Caco-2 (cell line): ENCODE measurements around the gene NMNAT3. TPM values are rescaled to one million over a fixed set of nuclear protein-coding genes. Genes with fewer than 3 reads are reported as not detected.

Source experiments
- BruUV-seq: library from RNA; stranded (reverse); fragments of 400-500 nt; replicated peaks from 2 replicates; lab custom pipeline; 2021; lab: Mats Ljungman, UMichigan
- CTCF ChIA-PET: fragments of 300-600 bp; sonication (Branson Sonifier 250); formaldehyde crosslinking; loops from one replicate; lab custom pipeline; 2022; ENCODE audit warnings: antibody characterized with exemption; lab: Charles Lee
- POLR2A ChIA-PET: fragments of 300-600 bp; sonication (Branson Sonifier 250); formaldehyde crosslinking; loops from one replicate; lab custom pipeline; 2022; ENCODE audit warnings: antibody characterized with exemption; lab: Charles Lee
- DNase-seq, 2 experiments: peaks; one replicate each; pipeline versions ENCODE4 v3.0.0 to v3.0.0-alpha.2; 2020 to 2022
- H3K27me3 ChIP-seq: replicated peaks from 2 replicates; pipeline ENCODE4 v1.6.0; 2011; ENCODE audit warnings: low read length; ENCODE audit not compliant: control insufficient read depth, insufficient read depth
- H3K36me3 ChIP-seq: 2 replicates; pipeline ENCODE4 v1.5.1; 2011; ENCODE audit warnings: low read length; ENCODE audit not compliant: control insufficient read depth, insufficient read depth
- H3K4me1 ChIP-seq: fragments of 250-450 bp; sonication (Bioruptor Pico); 2 replicates; pipeline ENCODE4 v1.5.1; 2020; ENCODE audit warnings: mild to moderate bottlenecking
- H3K4me3 ChIP-seq: 2 replicates; pipeline ENCODE4 v1.5.1; 2011; ENCODE audit warnings: low read depth, mild to moderate bottlenecking, control low read depth, low read length
- H3K9me3 ChIP-seq: fragments of 250-450 bp; sonication (Bioruptor Pico); 2 replicates; pipeline ENCODE4 v1.5.1; 2020; ENCODE audit warnings: mild to moderate bottlenecking, moderate library complexity
- H3K27ac Mint-ChIP-seq: one replicate; pipeline ENCODE4 v1.8.0; 2022; ENCODE audit warnings: mixed read lengths; ENCODE audit not compliant: unreplicated experiment
- H3K27me3 Mint-ChIP-seq: one replicate; pipeline ENCODE4 v1.8.0; 2022; ENCODE audit warnings: mixed read lengths; ENCODE audit not compliant: insufficient read depth, unreplicated experiment
- H3K36me3 Mint-ChIP-seq: one replicate; pipeline ENCODE4 v1.8.0; 2022; ENCODE audit warnings: mild to moderate bottlenecking, mixed read lengths; ENCODE audit not compliant: insufficient read depth, unreplicated experiment
- H3K4me1 Mint-ChIP-seq: one replicate; pipeline ENCODE4 v1.8.0; 2022; ENCODE audit warnings: low read depth, mixed read lengths; ENCODE audit not compliant: unreplicated experiment
- H3K4me3 Mint-ChIP-seq: one replicate; pipeline ENCODE4 v1.8.0; 2022; ENCODE audit warnings: mild to moderate bottlenecking, moderate library complexity, mixed read lengths; ENCODE audit not compliant: unreplicated experiment
- H3K9me3 Mint-ChIP-seq: one replicate; pipeline ENCODE4 v1.8.0; 2022; ENCODE audit warnings: mixed read lengths; ENCODE audit not compliant: unreplicated experiment
- CTCF ChIP-seq, 2 experiments: fragments of 200-600 bp in 1 of 2; IDR thresholded peaks; 1 replicate in 1 of 2; 2 replicates in 1 of 2; pipeline versions ENCODE4 v1.5.1 to v1.8.0; 2011 to 2022; ENCODE audit warnings: antibody characterized with exemption in 1 of 2, control low read depth in 1 of 2, inconsistent platforms in 1 of 2, low read depth in 1 of 2, low read length in 1 of 2, mild to moderate bottlenecking in 1 of 2, moderate library complexity in 1 of 2; ENCODE audit not compliant: insufficient read depth in 1 of 2, severe bottlenecking in 1 of 2, unreplicated experiment in 1 of 2
- intact Hi-C: fragments of 100-400 bp; cut with micrococcal nuclease; formaldehyde crosslinking; loops from one replicate; pipeline ENCODE4 v1.10.0; 2022; ENCODE audit not compliant: unreplicated experiment
- total RNA-seq: library from RNA; stranded (reverse); gene quantifications from 2 replicates; pipeline ENCODE4 v1.2.3, GENCODE V29; 2022

NMNAT3 gene
- total RNA-seq, 1 experiment from 2014 or later: 17.6 TPM

- intact Hi-C loops: loop anchor here (2.0 to 10.0 kb wide), 3 partner anchors 27 to 279 kb away; partner anchors contain the start of gene CLSTN2
- Mint-ChIP-seq H3K27ac (peak overlapping the region; percentile 55), H3K4me3 (peak overlapping the region; percentile 58), H3K27me3 (no peaks in the 10 kb centered on the region), H3K36me3 (peaks cover 42% of the 10 kb centered on the region), H3K4me1 (peaks cover 27% of the 10 kb centered on the region), H3K9me3 (peaks cover 10% of the 10 kb centered on the region)
- POLR2A ChIA-PET: interaction anchor here (0.6 kb wide), 1 partner anchor 17 kb away, joined by 3 read pairs; no protein-coding TSS in a partner anchor
- Histone ChIP-seq H3K4me1 (peaks cover 92% of the 10 kb centered on the region), H3K27me3 (no peaks in the 10 kb centered on the region), H3K9me3 (no peaks in the 10 kb centered on the region), H3K4me3 (no peak overlapping the region), H3K36me3 (no peaks in the 10 kb centered on the region; the same call in 1 of the 2 replicates)
- DNase-seq: no peak
- CTCF ChIA-PET: no interaction called here
- no TSS peak for BruUV-seq
- TF ChIP-seq CTCF (IDR thresholded peaks at IDR 0.05; ENCODE audit: insufficient read depth in 1 of 2, low read depth in 1 of 2, low read length in 1 of 2, severe bottlenecking in 1 of 2, unreplicated experiment in 1 of 2): no peak
Measured at GRCh38 chr3:139655909-139656595, 21.7 kb downstream of the NMNAT3 start.

GRCh38 chr3:139654637-139655365, 23.0 kb downstream of the NMNAT3 start:
- H3K9me3 ChIP-seq: no peaks in the 10 kb centered on the region
- H3K27me3 Mint-ChIP-seq: no peaks in the 10 kb centered on the region
- H3K4me1 ChIP-seq: peaks cover 79% of the 10 kb centered on the region
- TF ChIP-seq CTCF (IDR thresholded peaks at IDR 0.05; ENCODE audit: insufficient read depth in 1 of 2, low read depth in 1 of 2, low read length in 1 of 2, severe bottlenecking in 1 of 2, unreplicated experiment in 1 of 2): no peak
- H3K4me1 Mint-ChIP-seq: peaks cover 27% of the 10 kb centered on the region
- no peak overlapping the region for H3K4me3 ChIP-seq
- H3K27me3 ChIP-seq: no peaks in the 10 kb centered on the region
- POLR2A ChIA-PET: interaction anchor here (0.6 to 2.0 kb wide), 7 partner anchors 8 to 295 kb away, joined by 3 to 5 read pairs (median 3); no protein-coding TSS in a partner anchor
- DNase-seq: peak; percentile 87 to 89
- H3K27ac Mint-ChIP-seq: peak overlapping the region; percentile 98
- peak overlapping the region; percentile 73 for H3K4me3 Mint-ChIP-seq
- intact Hi-C loops: loop anchor here (1.0 to 10.0 kb wide), 5 partner anchors 22 to 280 kb away; partner anchors contain the start of genes CLSTN2 and NMNAT3
- CTCF ChIA-PET: no interaction called here
- H3K36me3 ChIP-seq: no peaks in the 10 kb centered on the region; the same call in 1 of the 2 replicates
- H3K9me3 Mint-ChIP-seq: peaks cover 10% of the 10 kb centered on the region
- BruUV-seq: TSS peak; percentile 83
- H3K36me3 Mint-ChIP-seq: peaks cover 32% of the 10 kb centered on the region

GRCh38 chr3:139653582-139653981, 24.2 kb downstream of the NMNAT3 start:
- Mint-ChIP-seq H3K36me3 (peaks cover 20% of the 10 kb centered on the region), H3K27ac (peak overlapping the region; percentile 98), H3K4me3 (peak overlapping the region; percentile 27), H3K9me3 (peaks cover 4% of the 10 kb centered on the region), H3K27me3 (no peaks in the 10 kb centered on the region), H3K4me1 (peaks cover 18% of the 10 kb centered on the region)
- POLR2A ChIA-PET: interaction anchor here (0.5 to 2.0 kb wide), 4 partner anchors 10 to 219 kb away, joined by 3 to 5 read pairs (median 4); no protein-coding TSS in a partner anchor
- Histone ChIP-seq H3K4me1 (peaks cover 71% of the 10 kb centered on the region), H3K9me3 (no peaks in the 10 kb centered on the region), H3K36me3 (no peaks in the 10 kb centered on the region; the same call in 1 of the 2 replicates), H3K27me3 (no peaks in the 10 kb centered on the region), H3K4me3 (no peak overlapping the region)
- no TSS peak for BruUV-seq
- DNase-seq: peak; percentile 25 to 55
- CTCF ChIA-PET: no interaction called here
- TF ChIP-seq CTCF (IDR thresholded peaks at IDR 0.05; ENCODE audit: insufficient read depth in 1 of 2, low read depth in 1 of 2, low read length in 1 of 2, severe bottlenecking in 1 of 2, unreplicated experiment in 1 of 2): no peak
- intact Hi-C loops: loop anchor here (10.0 kb wide), 1 partner anchor 281 kb away; the partner anchor contains the start of gene CLSTN2
